Dermis microvascular lymphatic vessel endothelial cell (primary cell): Measurements from ENCODE around the gene ULBP2. TPM values are rescaled to one million over a fixed set of nuclear protein-coding genes. Genes with fewer than 3 reads are reported as not detected.

ENCODE experiments used
- total RNA-seq: library from RNA; depleted of rRNA; stranded (reverse); fragments of >200 nt; gene quantifications from 2 replicates; pipeline ENCODE4 v1.2.1, GENCODE V29; 2014

ULBP2 gene
- total RNA-seq, 1 donor from 2014 or later, result 1.4 TPM

Other genes starting within 250 kb of the ULBP2 start
- gene LATS1, start 223.9 kb upstream of the ULBP2 start, total RNA-seq, result 5.5 and 8.2 TPM in 2 replicates
- 26.8 and 30.4 TPM in 2 replicates for gene NUP43, start 195.5 kb upstream of the ULBP2 start, total RNA-seq
- 102 and 103 TPM in 2 replicates for gene PCMT1, start 192.3 kb upstream of the ULBP2 start, total RNA-seq
- 5.9 and 7.1 TPM in 2 replicates for gene LRP11, start 77.7 kb upstream of the ULBP2 start, total RNA-seq
- gene RAET1E, start 43.9 kb upstream of the ULBP2 start, total RNA-seq, result 0.13 TPM in 1 of 2 replicates, not detected in the other
- gene RAET1G, start 18.9 kb upstream of the ULBP2 start, total RNA-seq, result under 0.01 and 0.13 TPM in 2 replicates
- under 0.01 TPM in 2 replicates for gene ULBP1, start 21.9 kb downstream of the ULBP2 start, total RNA-seq
- not detected in 2 replicates for gene RAET1L, start 83.5 kb downstream of the ULBP2 start, total RNA-seq
- gene ULBP3, start 127.1 kb downstream of the ULBP2 start, total RNA-seq, result 3.9 and 4.0 TPM in 2 replicates
- gene PPP1R14C, start 201.0 kb downstream of the ULBP2 start, total RNA-seq, result not detected in 2 replicates